ENCODE measurements around the gene TSEN15.

DNA sequence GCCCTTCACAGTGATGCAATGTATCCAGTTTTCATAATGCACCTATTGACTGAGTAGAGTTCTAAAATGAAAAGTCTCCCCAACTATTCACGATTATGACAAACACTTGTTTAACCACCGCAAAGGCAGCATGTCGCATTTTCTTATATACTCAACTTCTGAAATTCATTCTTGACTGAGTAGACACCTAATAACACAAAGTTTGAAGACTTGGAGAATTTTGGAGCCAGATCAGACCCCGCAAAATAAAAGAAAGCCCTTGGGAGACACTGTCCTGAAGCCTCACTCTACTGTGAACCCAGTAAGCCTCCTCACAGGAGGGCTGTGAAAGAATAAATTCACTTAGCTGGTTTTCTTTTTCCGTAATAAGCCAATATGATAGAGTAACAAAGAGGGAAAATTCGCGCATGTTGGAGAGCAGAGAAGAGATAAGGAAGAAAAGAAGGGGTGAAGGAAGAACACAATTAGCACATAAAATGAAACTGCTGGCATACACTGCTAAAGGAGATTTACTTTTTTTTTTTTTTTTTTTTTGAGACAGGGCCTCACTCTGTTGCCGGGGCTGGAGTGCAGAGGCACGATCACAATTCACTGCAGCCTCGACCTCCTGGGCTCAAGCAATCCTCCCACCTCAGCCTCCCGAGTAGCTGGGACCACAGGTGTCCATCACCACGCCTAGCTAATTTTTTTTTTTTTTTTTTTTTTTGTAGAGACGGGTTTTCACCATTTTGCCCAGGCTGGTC, 13.5 kb upstream of the TSEN15 start:
- no peak for TF ChIP-seq CTCF (IDR thresholded peaks at IDR 0.05)
- TF ChIP-seq ZFX (IDR thresholded peaks at IDR 0.05; ENCODE audit: borderline replicate concordance): no peak

Measured in 22Rv1 (cell line).